PC-3 (cell line): ENCODE measurements around the gene SEC61B. TPM values are rescaled to one million over a fixed set of nuclear protein-coding genes. Genes with fewer than 3 reads are reported as not detected.

Experiments used
- ATAC-seq: fragments of 200-7000 bp; cut with Tn5 transposase; 2 replicates; pipeline ENCODE4 v1.9.1; 2020; ENCODE audit warnings: mild to moderate bottlenecking, moderate library complexity
- Bru-seq: library from RNA; stranded (reverse); fragments of 400-500 nt; gene quantifications from one replicate; lab custom pipeline; 2021; lab: Mats Ljungman, UMichigan
- BruChase-seq, 2 experiments: library from RNA; stranded (reverse); fragments of 400-500 nt; gene quantifications; one replicate each; lab custom pipeline; 2021; lab: Mats Ljungman, UMichigan
- BruUV-seq: library from RNA; stranded (reverse); fragments of 400-500 nt; replicated peaks from 2 replicates; lab custom pipeline; 2021; lab: Mats Ljungman, UMichigan
- CTCF ChIA-PET: fragments of 300-600 bp; sonication (Branson Sonifier 250); formaldehyde crosslinking; loops from one replicate; lab custom pipeline; 2022; ENCODE audit warnings: antibody characterized with exemption; lab: Charles Lee
- POLR2A ChIA-PET: fragments of 300-600 bp; sonication (Branson Sonifier 250); formaldehyde crosslinking; loops from one replicate; lab custom pipeline; 2022; ENCODE audit warnings: antibody characterized with exemption; ENCODE audit not compliant: unreplicated experiment; lab: Charles Lee
- DNase-seq: peaks from one replicate; pipeline ENCODE4 v3.0.0-alpha.2; 2015
- H2AFZ ChIP-seq: fragments of 300-600 bp; sonication (generic); 2 replicates; pipeline ENCODE4 v1.6.0; 2016; ENCODE audit warnings: antibody characterized with exemption, low read length
- H3F3A ChIP-seq: fragments of 300-600 bp; sonication (generic); one replicate; pipeline ENCODE4 v1.6.0; 2017; ENCODE audit warnings: antibody characterized with exemption, low read length, control low read depth, mild to moderate bottlenecking; ENCODE audit not compliant: unreplicated experiment
- H3K27ac ChIP-seq: fragments of 300-600 bp; sonication (generic); 2 replicates; pipeline ENCODE4 v1.5.1; 2016; ENCODE audit warnings: mild to moderate bottlenecking, low read length
- H3K27me3 ChIP-seq: fragments of 300-600 bp; sonication (generic); 2 replicates; pipeline ENCODE4 v1.6.1; 2016; ENCODE audit warnings: low read length, mixed read lengths
- H3K36me3 ChIP-seq: fragments of 300-600 bp; sonication (generic); 2 replicates; pipeline ENCODE4 v1.6.1; 2016; ENCODE audit warnings: low read depth, mixed run types, low read length, mixed read lengths
- H3K4me1 ChIP-seq: fragments of 300-600 bp; sonication (generic); 2 replicates; pipeline ENCODE4 v1.5.1; 2016; ENCODE audit warnings: low read length; ENCODE audit not compliant: insufficient read depth
- H3K4me2 ChIP-seq: fragments of 300-600 bp; sonication (generic); 2 replicates; pipeline ENCODE4 v1.6.0; 2016; ENCODE audit warnings: low read length
- H3K4me3 ChIP-seq: fragments of 300-600 bp; sonication (generic); 2 replicates; pipeline ENCODE4 v1.5.1; 2016; ENCODE audit warnings: mild to moderate bottlenecking, low read length, mixed read lengths
- H3K79me2 ChIP-seq: fragments of 300-600 bp; sonication (generic); 2 replicates; pipeline ENCODE4 v1.6.1; 2017; ENCODE audit warnings: low read length, mixed read lengths
- H3K9ac ChIP-seq: fragments of 300-600 bp; sonication (generic); 2 replicates; pipeline ENCODE4 v1.6.0; 2016; ENCODE audit warnings: mild to moderate bottlenecking, low read length
- H3K9me2 ChIP-seq: fragments of 300-600 bp; sonication (generic); replicated peaks from 2 replicates; pipeline ENCODE4 v1.6.1; 2016; ENCODE audit warnings: mixed run types, low read length, mixed read lengths
- H3K9me3 ChIP-seq: fragments of 300-600 bp; sonication (generic); 2 replicates; pipeline ENCODE4 v1.6.1; 2016; ENCODE audit warnings: low read length, mixed read lengths
- H4K20me1 ChIP-seq: fragments of 300-600 bp; sonication (generic); 2 replicates; pipeline ENCODE4 v1.6.1; 2016; ENCODE audit warnings: low read length, mixed read lengths
- EZH2 ChIP-seq: fragments of 300-600 bp; sonication (generic); IDR thresholded peaks from one replicate; pipeline ENCODE4 v1.6.1; 2017; ENCODE audit warnings: antibody characterized with exemption, mild to moderate bottlenecking, low read length; ENCODE audit not compliant: unreplicated experiment
- EZH2phosphoT487 ChIP-seq: fragments of 300-600 bp; sonication (generic); IDR thresholded peaks from 2 replicates; pipeline ENCODE4 v1.6.1; 2018; ENCODE audit warnings: mild to moderate bottlenecking, antibody characterized with exemption, low read length, borderline replicate concordance
- intact Hi-C: fragments of 100-400 bp; cut with micrococcal nuclease; formaldehyde crosslinking; loops from 2 replicates; pipeline ENCODE4 v1.9.0; 2023
- long read RNA-seq: library from polyadenylated mRNA; unstranded; transcript quantifications from one replicate; pipeline ENCODE4 v2.0.0, GENCODE V29; 2021; ENCODE audit not compliant: unreplicated experiment
- total RNA-seq: library from RNA; depleted of rRNA; stranded (reverse); fragments of >200 nt; gene quantifications from 2 replicates; pipeline ENCODE4 v1.2.3, GENCODE V29; 2014; rRNA removed
- TF ChIP-seq, protein P1 (sequence below): fragments of 300-600 bp; sonication (generic); conservative IDR thresholded peaks from 2 replicates; pipeline ENCODE4 v1.5.1; 2017; ENCODE audit warnings: antibody characterized with exemption, low read depth, mild to moderate bottlenecking, low read length

The SEC61B gene
- total RNA-seq (91.3 and 107 TPM in 2 replicates), Bru-seq, nascent RNA (percentile 96 among the genes with signal in this experiment), BruChase-seq, experiment 1, labeled RNA remaining after a 6-hour chase (percentile 95 among the genes with signal in this experiment), BruChase-seq, experiment 2, labeled RNA remaining after a 2-hour chase (percentile 92 among the genes with signal in this experiment)
- long read RNA-seq, transcript SEC61B-201 (4 exons, 545 nt) = major isoform, 110 of 129 reads
- long read RNA-seq, partial matches to known transcripts = 9 of 129 reads
- long read RNA-seq, other reads (novel, unspliced or antisense) = 9 of 129 reads

- Histone ChIP-seq H3K4me1 (peaks cover 11% of the 10 kb centered on the region; the same call in 1 of the 2 replicates), H3K36me3 (peaks cover 23% of the 10 kb centered on the region), H3K9me3 (no peaks in the 10 kb centered on the region), H3K9ac (peak within 1 kb of the TSS; percentile 98), H3F3A (no peaks in the 10 kb centered on the region), H2AFZ (peak within 1 kb of the TSS; percentile 77), H3K79me2 (peaks cover 90% of the 10 kb centered on the region), H3K27ac (peak within 1 kb of the TSS; percentile 82), H3K4me2 (peak within 1 kb of the TSS; percentile 95), H3K27me3 (no peaks in the 10 kb centered on the region), H3K4me3 (peak within 1 kb of the TSS; percentile 94), H4K20me1 (peaks cover 18% of the 10 kb centered on the region), H3K9me2 (no peaks in the 10 kb centered on the region)
- ChIA-PET POLR2A (interaction anchor here (0.6 kb wide), 1 partner anchor 447 kb away, joined by 4 read pairs; no protein-coding TSS in a partner anchor), CTCF (interaction anchor here (0.6 kb wide), 1 partner anchor 669 kb away, joined by 3 read pairs; no protein-coding TSS in a partner anchor)
- ATAC-seq (peak; percentile 95), DNase-seq (peak; percentile 79)
- TF ChIP-seq, protein P1, sequence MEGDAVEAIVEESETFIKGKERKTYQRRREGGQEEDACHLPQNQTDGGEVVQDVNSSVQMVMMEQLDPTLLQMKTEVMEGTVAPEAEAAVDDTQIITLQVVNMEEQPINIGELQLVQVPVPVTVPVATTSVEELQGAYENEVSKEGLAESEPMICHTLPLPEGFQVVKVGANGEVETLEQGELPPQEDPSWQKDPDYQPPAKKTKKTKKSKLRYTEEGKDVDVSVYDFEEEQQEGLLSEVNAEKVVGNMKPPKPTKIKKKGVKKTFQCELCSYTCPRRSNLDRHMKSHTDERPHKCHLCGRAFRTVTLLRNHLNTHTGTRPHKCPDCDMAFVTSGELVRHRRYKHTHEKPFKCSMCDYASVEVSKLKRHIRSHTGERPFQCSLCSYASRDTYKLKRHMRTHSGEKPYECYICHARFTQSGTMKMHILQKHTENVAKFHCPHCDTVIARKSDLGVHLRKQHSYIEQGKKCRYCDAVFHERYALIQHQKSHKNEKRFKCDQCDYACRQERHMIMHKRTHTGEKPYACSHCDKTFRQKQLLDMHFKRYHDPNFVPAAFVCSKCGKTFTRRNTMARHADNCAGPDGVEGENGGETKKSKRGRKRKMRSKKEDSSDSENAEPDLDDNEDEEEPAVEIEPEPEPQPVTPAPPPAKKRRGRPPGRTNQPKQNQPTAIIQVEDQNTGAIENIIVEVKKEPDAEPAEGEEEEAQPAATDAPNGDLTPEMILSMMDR = no peak
- TF ChIP-seq EZH2phosphoT487 (no peak), EZH2 (no peak)
- no TSS peak for BruUV-seq
- intact Hi-C loops = loop anchor here (5.0 kb wide), 1 partner anchor 600 kb away; the partner anchor contains the start of gene NR4A3
Measured at GRCh38 chr9:99221621-99222415, at the start of gene SEC61B, which contains the start of gene ALG2. Gene SEC61B, plus strand, starts transcription at chr9:99222282. Its CDS starts 82 bp downstream, at chr9:99222364. Gene ALG2, minus strand, starts transcription at chr9:99221942. Its CDS starts 48 bp downstream, at chr9:99221894.

DNA sequence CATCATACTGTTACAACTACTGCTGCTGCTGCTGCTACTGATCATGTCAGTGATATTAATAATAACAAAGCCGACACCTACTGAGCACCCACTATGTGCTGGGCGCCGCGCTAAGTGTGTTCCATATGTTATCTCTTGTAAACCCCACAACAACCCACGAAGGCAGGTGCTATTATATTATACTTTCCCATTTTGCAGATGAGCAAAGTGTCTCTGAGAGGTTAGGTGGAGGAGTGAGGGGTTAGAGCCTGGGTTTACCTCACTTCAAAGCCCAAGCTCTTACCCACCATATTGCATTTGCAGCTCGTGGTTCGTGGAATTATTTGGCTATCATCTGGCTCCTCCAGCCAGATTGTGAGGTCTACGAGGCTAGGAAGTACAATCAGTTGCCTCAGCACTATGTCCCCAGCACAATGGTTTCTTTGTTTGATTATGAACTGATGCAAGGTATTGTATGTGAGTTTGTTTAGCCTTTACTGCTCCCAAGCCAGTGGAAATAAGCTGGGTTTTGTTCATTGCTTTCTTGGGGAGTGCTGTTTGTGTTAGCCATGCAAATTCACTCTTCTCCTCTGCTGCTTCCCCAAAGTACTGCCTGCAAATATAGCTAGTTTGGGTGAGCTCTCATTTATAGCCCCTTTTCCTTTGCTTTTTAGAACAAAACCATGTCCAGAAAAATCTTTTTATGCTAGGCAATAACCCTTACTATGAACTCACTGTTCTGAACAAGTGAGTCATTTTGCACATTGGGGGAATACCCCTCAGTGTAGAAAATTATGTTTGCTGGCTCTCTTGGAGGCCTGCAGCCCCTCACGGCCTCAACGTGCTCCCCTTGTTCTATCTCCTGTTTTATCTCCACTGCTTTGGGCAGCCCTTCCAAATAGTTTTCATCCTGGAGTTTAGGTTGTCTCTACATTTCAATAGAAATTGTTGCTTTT, 48.2 kb upstream of the SEC61B start:
- POLR2A ChIA-PET = no interaction called here
- intact Hi-C loops = no loop called here

More for the DNA sequence above, 48.2 kb upstream of the SEC61B start:
- H3K9ac ChIP-seq = no peak overlapping the region
- no peaks in the 10 kb centered on the region for H3F3A ChIP-seq
- H2AFZ ChIP-seq = no peak overlapping the region
- H3K27ac ChIP-seq = no peak overlapping the region
- H3K79me2 ChIP-seq = no peaks in the 10 kb centered on the region
- H4K20me1 ChIP-seq = no peaks in the 10 kb centered on the region
- CTCF ChIA-PET = no interaction called here
- no peaks in the 10 kb centered on the region for H3K9me2 ChIP-seq
- no peaks in the 10 kb centered on the region for H3K36me3 ChIP-seq
- no peaks in the 10 kb centered on the region for H3K4me1 ChIP-seq
- TF ChIP-seq EZH2 (no peak), EZH2phosphoT487 (no peak)
- BruUV-seq = no TSS peak
- no peak overlapping the region for H3K4me2 ChIP-seq
- ATAC-seq (0 out of 2 replicates have a peak, but pooled peaks have one; percentile 31), DNase-seq (no peak)
- H3K9me3 ChIP-seq = no peaks in the 10 kb centered on the region
- H3K27me3 ChIP-seq = no peaks in the 10 kb centered on the region
- H3K4me3 ChIP-seq = no peak overlapping the region
